Upper lobe of left lung (tissue), 4 donors: Measurements from ENCODE around the gene MAN2B2.

Experiments
- CTCF ChIP-seq, 6 experiments: fragments of 450-650 bp in 4 of 6; fragments of 200-600 bp in 2 of 6; sonication (generic) in 2 of 6; IDR thresholded peaks; one replicate each; pipeline ENCODE4 v1.5.1; 2016 to 2019; ENCODE audit warnings: antibody characterized with exemption in 6 of 6
- EP300 ChIP-seq, 4 donors: sonication (generic); formaldehyde crosslinking; IDR thresholded peaks; one replicate each; pipeline ENCODE4 v1.5.1; 2017; ENCODE audit warnings: antibody characterized with exemption in 4 of 4, control low read depth in 2 of 4
- POLR2A ChIP-seq, 4 donors: fragments of 450-650 bp; IDR thresholded peaks; one replicate each; pipeline ENCODE4 v1.5.1; 2016 to 2017; ENCODE audit warnings: antibody characterized with exemption in 4 of 4, mild to moderate bottlenecking in 2 of 4
- POLR2AphosphoS5 ChIP-seq, 2 donors: sonication (generic); formaldehyde crosslinking; IDR thresholded peaks; one replicate each; pipeline ENCODE4 v1.5.1; 2017; ENCODE audit warnings: antibody characterized with exemption in 2 of 2

- TF ChIP-seq CTCF (IDR thresholded peaks at IDR 0.05) (no peak), POLR2A (IDR thresholded peaks at IDR 0.05) (no peak), POLR2AphosphoS5 (IDR thresholded peaks at IDR 0.05) (no peak), EP300 (IDR thresholded peaks at IDR 0.05) (no peak)
Observed at GRCh38 chr4:6659897-6660296, 84.9 kb downstream of the MAN2B2 start.
